K562 (cell line): ENCODE data around the gene RNF187. TPM values are rescaled to one million over a fixed set of nuclear protein-coding genes. Genes with fewer than 3 reads are reported as not detected.
A peak's percentile ranks its signal among the peaks of the same experiment; 100 is the strongest.

ENCODE experiments used
- ARID2 ChIP-seq: fragments of 450-650 bp; IDR thresholded peaks from 2 replicates; pipeline ENCODE4 v1.6.1; 2017; ENCODE audit warnings: antibody characterized with exemption, mild to moderate bottlenecking
- ATF2 ChIP-seq: sonication (generic); formaldehyde crosslinking; IDR thresholded peaks from 2 replicates; pipeline ENCODE4 v1.8.1; 2022; ENCODE audit warnings: missing genetic modification reagents
- ATF3 ChIP-seq, 2 experiments: fragments of 450-650 bp in 1 of 2; sonication (generic) in 1 of 2; formaldehyde crosslinking in 1 of 2; IDR thresholded peaks in 1 of 2; conservative IDR thresholded peaks in 1 of 2; 2 replicates each; pipeline versions ENCODE4 v1.6.1 to v1.8.1; 2016 to 2023; ENCODE audit warnings: mild to moderate bottlenecking in 2 of 2, moderate library complexity in 2 of 2, inconsistent platforms in 1 of 2, missing genetic modification reagents in 1 of 2
- C11orf30 ChIP-seq: fragments of 450-650 bp; IDR thresholded peaks from 2 replicates; pipeline ENCODE4 v1.6.1; 2016; ENCODE audit warnings: low read depth, mild to moderate bottlenecking
- DLX4 ChIP-seq: fragments of 250-450 bp; sonication (Bioruptor Pico); IDR thresholded peaks from 2 replicates; pipeline ENCODE4 v1.6.1; 2021; ENCODE audit warnings: mild to moderate bottlenecking
- ETV1 ChIP-seq: fragments of 450-650 bp; conservative IDR thresholded peaks from 2 replicates; pipeline ENCODE4 v1.6.1; 2016; ENCODE audit warnings: missing genetic modification characterization, control low read depth, low read depth, missing compliant biosample characterization
- ETV6 ChIP-seq, 3 experiments: fragments of 150-350 bp in 1 of 3; sonication (generic) in 1 of 3; formaldehyde crosslinking in 1 of 3; IDR thresholded peaks; 2 replicates each; pipeline versions ENCODE4 v1.6.1 to v1.8.0; 2014 to 2022; ENCODE audit warnings: borderline replicate concordance in 2 of 3, low read depth in 2 of 3, antibody characterized with exemption in 1 of 3, low read length in 1 of 3, mild to moderate bottlenecking in 1 of 3, missing genetic modification reagents in 1 of 3
- HNRNPL ChIP-seq: fragments of 200-400 bp; formaldehyde crosslinking; IDR thresholded peaks from 2 replicates; pipeline ENCODE4 v1.6.1; 2017; ENCODE audit warnings: low read depth, mild to moderate bottlenecking, low read length
- HNRNPLL ChIP-seq: fragments of 200-400 bp; formaldehyde crosslinking; IDR thresholded peaks from 2 replicates; pipeline ENCODE4 v1.6.1; 2017; ENCODE audit warnings: low read length, low read depth, mild to moderate bottlenecking; ENCODE audit not compliant: poor library complexity, severe bottlenecking
- HNRNPUL1 ChIP-seq: fragments of 200-400 bp; formaldehyde crosslinking; IDR thresholded peaks from 2 replicates; pipeline ENCODE4 v1.6.1; 2017; ENCODE audit warnings: low read length
- HOMEZ ChIP-seq: fragments of 250-450 bp; sonication (Bioruptor Pico); IDR thresholded peaks from 2 replicates; pipeline ENCODE4 v1.4.0; 2020; ENCODE audit warnings: mild to moderate bottlenecking, moderate library complexity
- NCOA1 ChIP-seq: fragments of 450-650 bp; IDR thresholded peaks from 2 replicates; pipeline ENCODE4 v1.6.1; 2016; ENCODE audit warnings: low read depth
- NCOA6 ChIP-seq: fragments of 450-650 bp; IDR thresholded peaks from 2 replicates; pipeline ENCODE4 v1.6.1; 2017; ENCODE audit warnings: mild to moderate bottlenecking
- RAD21 ChIP-seq, 2 experiments: fragments of 250-450 bp in 1 of 2; fragments of 450-650 bp in 1 of 2; sonication (Bioruptor Pico) in 1 of 2; formaldehyde crosslinking in 1 of 2; IDR thresholded peaks in 1 of 2; conservative IDR thresholded peaks in 1 of 2; 2 replicates each; pipeline versions ENCODE4 v1.4.0 to v1.8.0; 2020 to 2022; ENCODE audit warnings: mild to moderate bottlenecking in 2 of 2, moderate library complexity in 1 of 2
- RBM15 ChIP-seq: fragments of 200-400 bp; formaldehyde crosslinking; IDR thresholded peaks from 2 replicates; pipeline ENCODE4 v1.6.1; 2018; ENCODE audit warnings: mild to moderate bottlenecking, low read length, moderate library complexity; ENCODE audit not compliant: insufficient read depth
- SIRT6 ChIP-seq: IDR thresholded peaks from one replicate; pipeline ENCODE4 v1.6.1; 2012; ENCODE audit warnings: low read depth, mild to moderate bottlenecking, control low read depth, inconsistent platforms, low read length, moderate library complexity
- SIX5 ChIP-seq, 2 experiments: IDR thresholded peaks; 2 replicates each; pipeline ENCODE4 v1.6.1; 2011; ENCODE audit warnings: low read length in 2 of 2, borderline replicate concordance in 1 of 2, low read depth in 1 of 2, mild to moderate bottlenecking in 1 of 2, moderate library complexity in 1 of 2; ENCODE audit not compliant: insufficient read depth in 1 of 2
- SMARCA4 ChIP-seq: fragments of 450-650 bp; IDR thresholded peaks from 2 replicates; pipeline ENCODE4 v1.6.1; 2016
- TRIM28 ChIP-seq: fragments of 450-650 bp; IDR thresholded peaks from 2 replicates; pipeline ENCODE4 v1.6.1; 2017
- XRCC4 ChIP-seq: IDR thresholded peaks from one replicate; pipeline ENCODE4 v1.6.1; 2011; ENCODE audit not compliant: insufficient read depth, insufficient read length; ENCODE audit errors: extremely low read depth
- ZNF23 ChIP-seq: fragments of 250-450 bp; sonication (Bioruptor Pico); IDR thresholded peaks from 2 replicates; pipeline ENCODE4 v1.4.0; 2020; ENCODE audit warnings: mild to moderate bottlenecking
- ZNF324 ChIP-seq: fragments of 250-450 bp; sonication (Bioruptor Pico); IDR thresholded peaks from 2 replicates; pipeline ENCODE4 v1.4.0; 2020; ENCODE audit warnings: mild to moderate bottlenecking
- ZNF584 ChIP-seq: fragments of 200-800 bp; sonication (Bioruptor generic); IDR thresholded peaks from 2 replicates; pipeline ENCODE4 v1.6.1; 2016; ENCODE audit warnings: low read depth, mild to moderate bottlenecking, missing genetic modification characterization, missing compliant biosample characterization
- ZSCAN29 ChIP-seq: fragments of 450-650 bp; IDR thresholded peaks from 2 replicates; pipeline ENCODE4 v1.6.1; 2017
- polyA plus RNA-seq, 8 experiments: library from polyadenylated mRNA; depleted of rRNA in 4 of 8; stranded (reverse) in 5 of 8; unstranded in 3 of 8; fragments of >200 nt; fragmentation: Nextera tagmentation in 2 of 8; fragmentation: Illumina TruSeq in 1 of 8; extraction: Ambion mirVana in 2 of 8; extraction: Trizol in 1 of 8; gene quantifications; 2 replicates each; pipeline versions ENCODE4 v1.2.1 to v1.2.3, GENCODE V29; 2011 to 2014; ENCODE audit warnings: inconsistent platforms in 1 of 8, missing spikeins in 1 of 8
- total RNA-seq, 7 experiments: library from RNA; depleted of rRNA in 6 of 7; stranded (reverse); fragments of >200 nt in 6 of 7; fragmentation: Illumina TruSeq in 2 of 7; extraction: Trizol in 2 of 7; gene quantifications; 2 replicates each; pipeline versions ENCODE4 v1.2.1 to v1.2.3, GENCODE V29; 2011 to 2021; ENCODE audit warnings: low replicate concordance in 1 of 7

RNF187 gene
- total and polyA plus RNA-seq, 9 of the 15 experiments (the other 6 are each of a cell fraction or from before 2014, with no cell fraction given): 2.3 to 119 (median 41.9) TPM

GRCh38 chr1:228513236-228513900 is 26.2 kb downstream of the RNF187 start (continued):
- peak in 1 of 2 experiments; percentile 79; a peak in 2 of 4 replicates for TF ChIP-seq ETV6 (IDR thresholded peaks at IDR 0.05; ENCODE audit: borderline replicate concordance in 1 of 2, low read depth in 2 of 2, low read length in 1 of 2)
- TF ChIP-seq ETV6 (CRISPR knock-in tag; IDR thresholded peaks at IDR 0.05; ENCODE audit: borderline replicate concordance): no peak
- TF ChIP-seq HNRNPUL1: no peak
- TF ChIP-seq ZSCAN29: no peak
- no peak for TF ChIP-seq XRCC4
- TF ChIP-seq SIRT6: no peak
- TF ChIP-seq ZNF584 (CRISPR knock-in tag): peak; percentile 97
- TF ChIP-seq ZNF23 (CRISPR knock-in tag): peak; percentile 63; the same call in 1 of the 2 replicates
- TF ChIP-seq TRIM28: peak; percentile 85
- no peak for TF ChIP-seq HOMEZ (CRISPR knock-in tag)
- no peak for TF ChIP-seq ARID2
- peak; percentile 52 for TF ChIP-seq ETV1 (tag)
- peak; percentile 99 for TF ChIP-seq SMARCA4
- peak in 1 of 2 experiments; percentile 46; a peak in 3 of 4 replicates for TF ChIP-seq RAD21 (CRISPR knock-in tag; conservative IDR thresholded peaks at IDR 0.05 in 1 of 2, IDR thresholded peaks at IDR 0.05 in 1 of 2)
- TF ChIP-seq C11orf30: no peak
- TF ChIP-seq HNRNPLL: no peak
- TF ChIP-seq ATF3 (IDR thresholded peaks at IDR 0.05): peak; percentile 76
- TF ChIP-seq ATF3 (CRISPR knock-in tag; conservative IDR thresholded peaks at IDR 0.05): 0 out of 2 replicates have a peak, but pooled peaks have one; percentile 59
- TF ChIP-seq SIX5 (IDR thresholded peaks at IDR 0.05; ENCODE audit: borderline replicate concordance in 1 of 2, insufficient read depth in 1 of 2, low read depth in 1 of 2, low read length in 2 of 2): peak in 1 of 2 experiments; percentile 12; a peak in 1 of 4 replicates
- peak; percentile 93 for TF ChIP-seq NCOA1
- peak; percentile 49; the same call in 1 of the 2 replicates for TF ChIP-seq NCOA6
- TF ChIP-seq DLX4 (CRISPR knock-in tag): no peak
- no peak for TF ChIP-seq ZNF324
- TF ChIP-seq HNRNPL: no peak
- no peak for TF ChIP-seq ATF2 (CRISPR knock-in tag)
- no peak for TF ChIP-seq RBM15
